ENCODE results near the gene PCDHB7.
"Not testable (repeated sequence)": the region's sequence is repeated elsewhere in the genome, so short reads cannot be mapped to it uniquely, and the experiment has no call there.

PCDHB7 gene

GRCh38 chr5:141172381-141173204 is at the start of gene PCDHB7:
TSS of gene PCDHB7 (plus strand) at chr5:141172644. CDS start at chr5:141172836, 192 bp downstream.
- DNase-seq (ENCODE audit: low spot score) = peak; percentile 14

GRCh38 chr5:141123396-141124135 is 48.9 kb upstream of the PCDHB7 start:
- DNase-seq (ENCODE audit: low spot score) = not testable (repeated sequence)

GRCh38 chr5:141127305-141127704 is 45.1 kb upstream of the PCDHB7 start:
- no peak for DNase-seq (ENCODE audit: low spot score)

- DNase-seq (ENCODE audit: low spot score) = no peak
These were observed 37.3 kb upstream of the PCDHB7 start, which contains the start of gene PCDHB5 for GRCh38 chr5:141135030-141135717. TSS of gene PCDHB5 (plus strand) at chr5:141135206. CDS start at chr5:141135435, 229 bp downstream.

- no peak for DNase-seq (ENCODE audit: low spot score)
These were observed 36.7 kb upstream of the PCDHB7 start for GRCh38 chr5:141135718-141136266.

GRCh38 chr5:141137346-141137745 is 35.1 kb upstream of the PCDHB7 start:
- not testable (repeated sequence) for DNase-seq (ENCODE audit: low spot score)

- no peak for DNase-seq (ENCODE audit: low spot score)
These were observed 22.6 kb upstream of the PCDHB7 start, which contains the start of gene PCDHB6 for GRCh38 chr5:141149812-141150211. TSS of gene PCDHB6 (plus strand) at chr5:141150057. CDS start at chr5:141150258, 201 bp downstream.

GRCh38 chr5:141150224-141150992 is 22.0 kb upstream of the PCDHB7 start:
- no peak for DNase-seq (ENCODE audit: low spot score)

GRCh38 chr5:141150993-141151325 is 21.5 kb upstream of the PCDHB7 start:
- no peak for DNase-seq (ENCODE audit: low spot score)

GRCh38 chr5:141151632-141152031 is 20.8 kb upstream of the PCDHB7 start:
- not testable (repeated sequence) for DNase-seq (ENCODE audit: low spot score)

GRCh38 chr5:141152096-141152495 is 20.3 kb upstream of the PCDHB7 start:
- not testable (repeated sequence) for DNase-seq (ENCODE audit: low spot score)

- no peak for DNase-seq (ENCODE audit: low spot score)
These were observed 16.7 kb upstream of the PCDHB7 start for GRCh38 chr5:141155540-141156374.

GRCh38 chr5:141157356-141157755 is 15.1 kb upstream of the PCDHB7 start:
- DNase-seq (ENCODE audit: low spot score) = not testable (repeated sequence)

GRCh38 chr5:141157901-141158300 is 14.5 kb upstream of the PCDHB7 start:
- not testable (repeated sequence) for DNase-seq (ENCODE audit: low spot score)

- not testable (repeated sequence) for DNase-seq (ENCODE audit: low spot score)
These were observed 2.1 kb downstream of the PCDHB7 start for GRCh38 chr5:141174291-141175104.

- no peak for DNase-seq (ENCODE audit: low spot score)
These were observed 3.5 kb downstream of the PCDHB7 start for GRCh38 chr5:141175933-141176332.

- DNase-seq (ENCODE audit: low spot score) = not testable (repeated sequence)
These were observed 5.2 kb downstream of the PCDHB7 start, which contains the start of gene PCDHB8 for GRCh38 chr5:141177577-141178191. TSS of gene PCDHB8 (plus strand) at chr5:141177790. CDS start at chr5:141178035, 245 bp downstream.

- DNase-seq (ENCODE audit: low spot score) = not testable (repeated sequence)
These were observed 6.9 kb downstream of the PCDHB7 start for GRCh38 chr5:141179371-141179770.

GRCh38 chr5:141179876-141180275 is 7.4 kb downstream of the PCDHB7 start:
- not testable (repeated sequence) for DNase-seq (ENCODE audit: low spot score)
